Body of pancreas (tissue), 4 donors: Measurements from ENCODE around the gene DBNDD2.

ENCODE experiments used
- CTCF ChIP-seq, 7 experiments: fragments of 450-650 bp in 4 of 7; fragments of 200-600 bp in 3 of 7; sonication (generic) in 3 of 7; IDR thresholded peaks; one replicate each; pipeline ENCODE4 v1.5.1; 2016 to 2019; ENCODE audit warnings: antibody characterized with exemption in 7 of 7
- POLR2A ChIP-seq, 3 donors: fragments of 450-650 bp; IDR thresholded peaks; one replicate each; pipeline ENCODE4 v1.6.1; 2016; ENCODE audit warnings: antibody characterized with exemption in 3 of 3, mild to moderate bottlenecking in 2 of 3

DNA sequence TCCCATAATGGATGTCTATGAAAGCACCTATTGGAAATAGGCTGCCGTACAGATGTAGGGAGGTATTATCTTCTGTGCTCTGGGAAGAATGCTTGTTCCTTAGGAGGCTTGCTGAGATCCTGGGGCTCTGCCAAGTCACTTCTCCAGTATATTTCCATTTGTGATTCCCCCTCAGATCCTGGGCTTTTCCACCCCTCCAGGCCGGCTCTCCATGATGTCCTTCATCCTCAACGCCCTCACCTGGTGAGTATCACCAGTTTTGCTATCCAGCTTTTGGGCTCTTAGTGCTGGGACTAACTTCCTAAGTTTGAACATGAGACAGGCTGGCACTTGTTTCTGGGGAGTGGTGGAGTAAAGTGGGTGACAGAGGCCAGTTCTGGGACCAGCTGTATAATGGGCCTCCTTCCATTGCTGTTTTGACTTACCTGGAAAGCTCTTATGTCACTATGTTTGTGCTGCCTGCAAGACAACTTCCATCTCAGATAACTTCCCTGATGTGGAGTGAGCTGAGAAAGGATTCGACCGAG, 42.6 kb upstream of the DBNDD2 start:
- no peak for TF ChIP-seq CTCF (IDR thresholded peaks at IDR 0.05)
- no peak for TF ChIP-seq POLR2A (IDR thresholded peaks at IDR 0.05)
